ENCODE results near the gene SMCO2.
A peak's percentile ranks its signal among the peaks of the same experiment; 100 is the strongest.
"Not testable (repeated sequence)": the region's sequence is repeated elsewhere in the genome, so short reads cannot be mapped to it uniquely, and the experiment has no call there.

Gene SMCO2

GRCh38 chr12:27530157-27530922 is 83.8 kb downstream of the SMCO2 start:
- peak; percentile 49 for DNase-seq

DNA sequence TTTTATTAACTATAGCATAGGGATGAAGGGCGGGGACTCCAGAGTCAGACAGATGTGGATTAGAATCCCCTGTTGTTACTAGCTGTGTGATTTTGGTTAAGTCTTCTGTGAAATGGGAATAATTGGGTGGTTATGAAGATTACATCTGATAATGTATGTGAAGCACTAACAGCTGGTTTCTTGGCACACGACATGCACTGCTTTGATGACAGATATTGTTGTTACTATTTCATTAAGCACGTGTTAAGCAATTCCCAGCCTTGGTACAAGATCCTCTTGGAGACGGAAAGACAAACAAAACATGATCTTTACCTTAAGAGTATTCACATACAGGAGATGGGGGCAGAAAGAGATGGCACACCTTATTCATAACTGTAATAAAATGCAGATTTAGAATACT is 85.4 kb downstream of the SMCO2 start:
- DNase-seq, result no peak

DNA sequence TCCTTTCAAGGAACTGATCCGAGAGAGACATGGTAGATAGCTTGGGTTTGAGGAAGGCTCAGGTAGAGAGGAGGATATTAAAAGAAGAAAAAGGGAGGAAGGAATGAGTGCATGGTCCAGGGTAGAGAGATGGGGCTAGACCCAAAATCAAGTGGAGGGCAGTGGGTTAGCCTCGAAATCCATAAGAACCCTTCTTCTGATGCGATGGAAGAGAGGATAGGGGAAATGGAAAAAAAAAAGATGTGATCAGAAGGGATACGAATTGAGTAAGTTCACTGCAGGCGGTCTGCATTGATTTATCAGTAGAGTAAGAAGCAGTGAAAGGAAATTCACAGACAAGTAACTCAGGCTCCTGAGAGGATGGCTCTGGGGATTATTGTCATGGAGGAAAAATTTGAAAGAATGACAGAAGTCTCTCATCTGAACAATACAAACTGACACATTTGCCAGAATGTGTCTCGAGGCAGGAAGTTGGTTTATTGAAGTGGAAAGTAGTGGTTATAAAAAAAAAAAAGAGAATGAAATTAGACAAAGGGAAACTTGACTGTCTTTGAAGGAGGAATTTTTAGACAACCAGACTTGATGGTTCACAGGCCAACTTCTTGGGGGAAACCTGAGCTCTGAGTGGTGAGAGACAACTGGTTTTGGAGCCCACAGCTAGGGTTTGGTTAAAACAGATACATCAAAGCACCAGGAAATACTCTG is 87.7 kb downstream of the SMCO2 start:
- DNase-seq, result no peak

- no peak for DNase-seq
These were observed 88.2 kb downstream of the SMCO2 start for GRCh38 chr12:27534765-27535161.

DNA sequence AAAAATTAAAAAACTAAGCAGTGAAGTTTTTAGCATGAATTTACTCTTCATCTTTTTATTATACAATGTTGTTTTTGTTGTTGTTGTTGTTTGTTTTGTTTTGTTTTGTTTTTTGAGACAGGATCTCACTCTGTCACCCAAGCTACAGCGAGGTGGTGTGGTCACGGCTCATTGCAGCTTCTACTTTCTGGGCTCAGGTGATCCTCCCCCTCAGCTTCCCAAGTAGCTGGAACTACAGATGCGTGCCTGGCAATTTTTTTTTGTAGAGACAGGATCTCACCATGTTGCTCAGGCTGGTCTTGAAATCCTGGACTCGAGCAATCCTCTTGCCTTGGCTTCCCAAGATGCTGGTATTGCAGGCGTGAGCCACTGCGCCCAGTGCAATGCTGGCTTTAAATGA is 88.8 kb downstream of the SMCO2 start:
- DNase-seq, result no peak

DNA sequence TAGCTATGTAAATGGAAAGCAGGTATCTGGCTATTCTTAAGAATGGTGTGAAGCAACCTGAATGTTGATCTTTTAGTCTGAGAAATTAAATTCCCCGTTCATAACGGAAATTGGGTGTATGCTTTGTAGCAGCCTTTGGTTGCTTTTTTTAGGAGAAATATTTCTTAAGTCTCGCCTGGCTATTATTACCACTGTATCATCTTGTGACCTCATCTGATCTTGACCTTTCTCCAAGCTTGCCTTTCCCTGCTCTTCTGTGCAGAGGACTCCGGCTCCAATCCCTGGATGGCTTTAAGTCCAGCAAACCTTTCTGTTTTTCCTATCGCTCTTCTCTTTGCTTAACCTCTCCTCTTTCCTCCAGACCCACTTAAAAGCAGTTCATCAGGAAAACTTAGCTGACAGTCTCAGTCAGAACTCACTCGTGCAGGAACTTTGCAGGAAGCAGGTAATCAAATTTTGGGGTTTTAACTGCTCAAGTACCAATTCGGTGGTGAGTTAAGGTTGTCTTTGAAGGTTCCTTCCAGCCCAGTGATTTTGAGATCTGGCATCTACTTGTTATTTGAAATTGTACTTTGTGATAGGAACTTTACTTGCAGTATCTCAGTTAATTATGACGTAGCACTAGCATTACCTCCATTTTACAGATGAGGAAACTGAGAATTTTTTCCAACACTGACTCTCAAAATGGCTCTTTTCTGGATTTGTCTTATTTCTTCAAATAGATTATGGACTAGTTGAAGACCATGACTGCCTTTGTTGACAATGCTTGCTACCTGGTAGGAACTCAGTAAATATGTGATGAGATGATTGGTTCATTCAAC is 91.5 kb downstream of the SMCO2 start:
- DNase-seq, result no peak

DNA sequence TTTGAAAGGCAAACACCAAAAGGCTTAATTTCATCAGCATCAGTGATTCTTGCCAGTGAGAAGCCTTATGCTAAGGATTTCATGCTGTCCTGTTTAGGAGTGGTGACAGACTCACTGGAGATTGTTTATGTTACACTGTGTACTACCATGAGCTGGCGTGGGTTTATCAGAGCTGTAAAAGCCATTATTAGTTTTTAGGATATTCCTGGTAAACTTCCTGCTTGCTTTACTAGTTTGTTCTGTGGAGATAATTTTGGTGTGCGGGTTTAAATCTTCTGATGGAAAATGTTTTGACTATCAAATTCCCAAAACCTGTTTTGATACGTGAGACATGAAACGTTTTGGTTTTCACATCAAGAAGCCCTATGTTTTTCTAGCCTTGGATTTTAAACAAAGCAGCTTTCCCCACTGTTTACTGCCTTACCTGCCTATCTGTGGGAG is 92.7 kb downstream of the SMCO2 start:
- DNase-seq, result no peak

DNA sequence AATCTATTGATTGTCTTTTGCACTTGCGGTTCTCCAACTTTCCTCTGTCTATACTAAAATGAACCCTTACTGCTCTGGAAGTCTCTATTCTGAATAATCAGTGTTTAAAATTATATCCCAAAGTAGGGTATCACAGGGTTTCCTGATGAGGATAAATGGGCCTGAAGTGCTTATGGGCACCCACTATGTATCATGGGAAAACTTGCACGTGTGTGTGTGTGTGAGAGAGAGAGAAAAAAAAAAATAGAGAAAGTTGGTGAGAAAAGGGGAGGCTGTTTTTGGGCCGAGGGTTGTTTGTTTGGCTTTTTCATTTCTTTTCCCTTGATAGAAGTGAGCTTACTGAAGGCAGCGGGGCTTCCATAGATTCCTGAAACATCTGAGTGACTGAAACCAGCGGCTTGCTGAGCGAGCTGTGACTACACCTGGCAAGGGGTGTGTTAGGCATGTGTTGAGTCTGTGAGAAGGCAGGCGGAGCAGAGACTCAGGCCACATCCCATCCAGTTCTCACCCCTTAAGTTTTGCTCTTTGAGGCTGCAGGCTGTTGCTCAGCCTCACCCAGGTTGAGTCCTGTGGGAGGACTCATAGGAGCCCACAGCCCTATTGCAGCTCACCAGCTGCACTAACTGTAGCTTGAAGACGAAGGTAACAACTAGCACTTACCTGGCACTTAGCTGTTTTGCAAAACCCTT is 94.6 kb downstream of the SMCO2 start:
- no peak for DNase-seq

DNA sequence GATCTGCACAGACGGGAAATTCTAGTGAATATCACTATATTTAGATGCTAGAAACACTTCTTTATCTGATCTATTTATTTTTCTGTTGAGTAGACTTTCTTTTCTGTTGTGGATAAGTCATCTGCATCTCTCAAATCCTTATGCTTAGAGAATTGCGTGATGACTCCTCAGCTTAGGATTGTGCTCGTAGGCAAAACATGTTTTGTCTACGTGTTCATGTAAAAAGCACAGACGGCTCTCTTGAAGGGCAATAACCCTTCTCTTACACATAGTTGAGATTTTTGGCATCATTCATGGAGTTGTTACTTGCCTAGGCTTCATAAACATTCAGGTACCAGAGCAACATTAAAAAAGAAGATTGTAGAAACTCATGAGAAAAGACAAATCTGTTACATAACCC is 96.1 kb downstream of the SMCO2 start:
- no peak for DNase-seq

DNA sequence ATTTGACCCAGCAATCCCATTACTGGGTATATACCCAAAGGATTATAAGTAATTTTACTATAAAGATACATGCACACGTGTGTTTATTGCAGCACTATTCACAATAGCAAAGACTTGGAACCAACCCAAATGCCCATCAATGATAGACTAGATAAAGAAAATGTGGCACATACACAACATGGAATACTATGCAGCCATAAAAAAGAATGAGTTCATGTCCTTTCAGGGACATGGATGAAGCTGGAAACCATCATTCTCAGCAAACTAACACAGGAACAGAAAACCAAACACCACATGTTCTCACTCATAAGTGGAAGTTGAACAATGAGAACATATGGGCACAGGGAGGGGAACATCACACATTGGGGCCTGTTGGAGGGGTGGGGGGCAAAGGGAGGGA is 98.3 kb downstream of the SMCO2 start:
- not testable (repeated sequence) for DNase-seq

- DNase-seq, result no peak
These were observed 99.1 kb downstream of the SMCO2 start for GRCh38 chr12:27545665-27546064.

- DNase-seq, result no peak
These were observed 101.1 kb downstream of the SMCO2 start for GRCh38 chr12:27547592-27547991.

DNA sequence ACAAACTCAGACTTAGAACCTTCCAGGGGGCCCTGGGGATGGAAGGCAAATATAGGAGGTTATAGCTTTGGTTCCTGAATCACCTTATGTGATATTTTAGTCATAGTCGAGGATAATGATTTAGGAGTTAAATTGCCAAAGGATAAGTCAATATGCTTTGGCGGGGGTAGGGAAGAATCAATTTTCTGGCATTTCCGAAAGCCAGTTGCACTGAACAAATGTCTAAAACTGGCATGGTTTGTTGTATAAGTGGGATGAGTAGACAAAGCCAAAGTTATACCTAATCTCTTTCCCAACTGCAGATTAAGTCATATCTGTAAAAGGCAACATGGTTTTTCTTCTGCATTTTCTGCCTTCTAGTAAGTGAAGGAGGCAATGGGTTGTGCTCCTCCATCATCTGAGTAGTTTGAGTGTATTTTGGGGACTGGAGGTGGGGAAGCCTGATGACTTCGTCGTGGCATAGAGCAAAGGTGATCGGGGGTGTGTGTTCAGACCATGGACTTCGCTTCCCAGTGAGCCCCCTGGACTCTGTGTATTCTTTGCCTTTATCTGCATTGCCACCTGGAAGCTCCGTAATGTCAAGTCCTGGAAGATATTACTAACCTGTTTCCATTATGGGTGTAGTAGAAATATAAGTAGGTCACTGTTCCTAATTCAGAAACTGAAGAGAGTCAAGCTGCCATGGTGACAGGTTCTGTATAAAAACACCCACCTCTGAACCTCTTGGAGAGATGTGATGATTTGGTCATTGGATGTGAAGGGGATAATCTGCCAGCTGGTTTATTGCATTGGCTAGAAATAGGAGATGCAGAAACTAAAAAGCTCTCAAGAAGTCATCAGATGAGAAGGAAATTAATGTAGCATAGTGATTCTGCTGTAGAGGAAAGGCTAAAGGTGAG is 102.0 kb downstream of the SMCO2 start:
- DNase-seq, result no peak

- DNase-seq, result no peak
These were observed 102.8 kb downstream of the SMCO2 start for GRCh38 chr12:27549236-27549800.

DNA sequence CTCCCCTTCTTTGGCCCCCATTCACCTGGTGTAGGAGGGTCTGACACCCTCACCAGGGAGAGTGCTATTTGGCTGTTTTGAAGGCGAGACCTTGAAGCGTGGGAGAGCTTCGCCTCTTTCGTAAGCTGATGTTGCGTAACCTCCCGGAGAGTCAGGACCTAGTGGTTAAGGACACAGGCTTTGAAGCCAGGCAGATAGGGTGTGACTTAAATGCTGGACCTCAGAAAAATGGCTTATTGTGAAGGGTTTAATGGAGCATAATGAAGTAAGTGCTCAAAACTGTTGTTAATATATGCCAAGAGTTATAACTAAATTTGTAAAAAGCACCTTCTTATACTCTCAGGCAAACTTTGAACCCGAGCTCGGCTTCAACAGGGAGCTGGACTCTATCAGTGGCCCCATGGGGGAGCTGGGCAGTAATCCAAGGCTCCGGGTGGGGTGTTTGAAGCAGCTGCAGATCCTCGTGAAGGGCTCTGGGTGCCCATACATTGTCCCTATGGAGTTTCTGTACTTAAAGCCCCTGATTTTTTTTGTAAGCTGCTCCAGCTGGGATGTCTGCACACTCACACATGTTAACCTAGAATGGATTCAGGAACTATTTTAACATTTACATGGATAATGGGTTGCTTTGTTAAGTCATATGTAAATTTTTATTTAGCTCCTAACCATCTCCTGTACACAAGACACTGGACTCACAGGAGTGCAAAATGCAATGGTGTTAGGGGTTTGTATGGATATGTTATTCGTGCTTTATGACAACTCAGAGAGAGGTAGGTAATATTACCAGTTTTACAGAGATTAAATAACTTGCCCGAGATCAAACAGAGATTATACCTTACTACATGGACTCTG is 103.5 kb downstream of the SMCO2 start:
- DNase-seq, result peak; percentile 25

GRCh38 chr12:27550653-27550975 is 104.1 kb downstream of the SMCO2 start:
- no peak for DNase-seq

GRCh38 chr12:27551172-27551840 is 104.8 kb downstream of the SMCO2 start:
- DNase-seq, result no peak
